H1 (cell line): Measurements from ENCODE around the gene POC1B. TPM values are rescaled to one million over a fixed set of nuclear protein-coding genes. Genes with fewer than 3 reads are reported as not detected.

Experiments
- ASH2L ChIP-seq: fragments of 200-600, 300-600 bp; sonication (generic); IDR thresholded peaks from one replicate; pipeline ENCODE4 v1.7.1; 2017; ENCODE audit warnings: low read length
- CHD7 ChIP-seq: fragments of 300-600 bp; sonication (generic); IDR thresholded peaks from 2 replicates; pipeline ENCODE4 v1.7.1; 2012; ENCODE audit warnings: low read length, moderate library complexity, mild to moderate bottlenecking, inconsistent platforms; ENCODE audit not compliant: insufficient replicate concordance
- CREB1 ChIP-seq: IDR thresholded peaks from 2 replicates; pipeline ENCODE4 v1.6.1; 2012; ENCODE audit warnings: inconsistent platforms
- EZH2 ChIP-seq: fragments of 200-600 bp; sonication (generic); IDR thresholded peaks from 2 replicates; pipeline ENCODE4 v1.7.1; 2012; ENCODE audit warnings: low read depth, mild to moderate bottlenecking, moderate library complexity, low read length, inconsistent platforms; ENCODE audit not compliant: severe bottlenecking
- GTF2F1 ChIP-seq: IDR thresholded peaks from 2 replicates; pipeline ENCODE4 v1.6.1; 2012; ENCODE audit warnings: low read depth, low read length, improper control_type of control experiment, borderline replicate concordance
- NANOG ChIP-seq: IDR thresholded peaks from 2 replicates; pipeline ENCODE4 v1.6.1; 2011; ENCODE audit warnings: low read length, low read depth, mild to moderate bottlenecking, inconsistent platforms; ENCODE audit not compliant: insufficient read depth, poor library complexity, severe bottlenecking
- RAD21 ChIP-seq, 2 experiments: IDR thresholded peaks in 1 of 2; conservative IDR thresholded peaks in 1 of 2; 2 replicates each; pipeline ENCODE4 v1.6.1; 2011; ENCODE audit warnings: low read depth in 2 of 2, low read length in 2 of 2, improper control_type of control experiment in 1 of 2, inconsistent platforms in 1 of 2, mild to moderate bottlenecking in 1 of 2, moderate library complexity in 1 of 2
- RXRA ChIP-seq: IDR thresholded peaks from 2 replicates; pipeline ENCODE4 v1.6.1; 2011; ENCODE audit warnings: low read depth, mild to moderate bottlenecking, low read length, moderate library complexity; ENCODE audit not compliant: insufficient read depth
- TBP ChIP-seq: IDR thresholded peaks from 2 replicates; pipeline ENCODE4 v1.6.1; 2011; ENCODE audit warnings: low read depth, low read length, improper control_type of control experiment
- TCF12 ChIP-seq: IDR thresholded peaks from 2 replicates; pipeline ENCODE4 v1.6.1; 2011; ENCODE audit warnings: low read depth, mild to moderate bottlenecking, low read length
- YY1 ChIP-seq: IDR thresholded peaks from 2 replicates; pipeline ENCODE4 v1.6.1; 2011; ENCODE audit warnings: low read depth, mild to moderate bottlenecking, low read length
- polyA plus RNA-seq, 7 experiments: library from polyadenylated mRNA; depleted of rRNA in 3 of 7; stranded (reverse) in 5 of 7; unstranded in 2 of 7; fragments of >200 nt in 5 of 7; fragments of 200-250 nt in 2 of 7; gene quantifications; 1 replicate in 5 of 7; 2 replicates in 1 of 7; 4 replicates in 1 of 7; pipeline versions ENCODE4 v1.2.1 to v1.2.3, GENCODE V29; 2011 to 2013; ENCODE audit warnings: missing spikeins in 2 of 7, mixed read lengths in 2 of 7
- total RNA-seq: library from RNA; stranded (reverse); fragmentation: NEBNext Ultra II Directional; extraction: Animal tissue kit (Norgen Biotek cat#: 25700); gene quantifications from 2 replicates; pipeline ENCODE4 v1.2.1, GENCODE V29; 2021

Gene POC1B
- total and polyA plus RNA-seq, 2 of the 8 experiments (the other 6 are each of a cell fraction or from before 2014, with no cell fraction given): 7.5 to 16.3 TPM

GRCh38 chr12:89468017-89468416 lies 57.8 kb downstream of the POC1B start (continued):
- TF ChIP-seq CHD7 (no peak), NANOG (no peak), GTF2F1 (no peak), EZH2 (no peak), RXRA (no peak), YY1 (no peak), ASH2L (no peak), TCF12 (no peak), CREB1 (no peak), TBP (no peak), RAD21 (IDR thresholded peaks at IDR 0.05 in 1 of 2, conservative IDR thresholded peaks at IDR 0.05 in 1 of 2; ENCODE audit: low read depth in 2 of 2, low read length in 2 of 2) (no peak)
